Gastrocnemius medialis (tissue), 4 donors: ENCODE results near the gene SFI1.

ENCODE experiments used
- POLR2A ChIP-seq, 2 donors: fragments of 450-650 bp; IDR thresholded peaks; one replicate each; pipeline ENCODE4 v1.6.1; 2017; ENCODE audit warnings: antibody characterized with exemption in 2 of 2, mild to moderate bottlenecking in 2 of 2, moderate library complexity in 2 of 2
- TF ChIP-seq, protein P1 (sequence below), 5 experiments: fragments of 450-650 bp in 3 of 5; fragments of 200-600 bp in 2 of 5; sonication (generic) in 2 of 5; IDR thresholded peaks in 4 of 5; conservative IDR thresholded peaks in 1 of 5; 1 replicate in 4 of 5; 2 replicates in 1 of 5; pipeline ENCODE4 v1.5.1; 2016 to 2019; ENCODE audit warnings: antibody characterized with exemption in 5 of 5, mild to moderate bottlenecking in 3 of 5, moderate library complexity in 3 of 5

DNA sequence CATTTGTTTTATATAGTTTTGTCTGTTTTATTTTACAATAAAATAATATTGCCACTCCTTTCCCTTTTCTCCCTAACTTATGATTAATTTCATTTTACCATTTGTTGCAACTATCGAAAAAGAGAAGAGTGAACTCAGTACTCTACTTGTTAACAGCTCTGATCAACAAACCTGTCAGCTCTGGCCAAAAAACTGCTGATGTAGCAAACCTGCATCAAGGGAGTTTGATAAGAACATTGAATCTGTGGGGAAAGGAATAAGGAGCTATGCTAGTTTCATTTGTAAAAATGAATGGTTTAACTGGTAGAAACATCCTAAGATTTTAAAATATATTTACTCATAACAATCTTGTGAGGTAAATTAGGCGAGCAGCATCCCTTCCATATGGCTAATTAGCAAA is 49.6 kb upstream of the SFI1 start:
- TF ChIP-seq, protein P1, sequence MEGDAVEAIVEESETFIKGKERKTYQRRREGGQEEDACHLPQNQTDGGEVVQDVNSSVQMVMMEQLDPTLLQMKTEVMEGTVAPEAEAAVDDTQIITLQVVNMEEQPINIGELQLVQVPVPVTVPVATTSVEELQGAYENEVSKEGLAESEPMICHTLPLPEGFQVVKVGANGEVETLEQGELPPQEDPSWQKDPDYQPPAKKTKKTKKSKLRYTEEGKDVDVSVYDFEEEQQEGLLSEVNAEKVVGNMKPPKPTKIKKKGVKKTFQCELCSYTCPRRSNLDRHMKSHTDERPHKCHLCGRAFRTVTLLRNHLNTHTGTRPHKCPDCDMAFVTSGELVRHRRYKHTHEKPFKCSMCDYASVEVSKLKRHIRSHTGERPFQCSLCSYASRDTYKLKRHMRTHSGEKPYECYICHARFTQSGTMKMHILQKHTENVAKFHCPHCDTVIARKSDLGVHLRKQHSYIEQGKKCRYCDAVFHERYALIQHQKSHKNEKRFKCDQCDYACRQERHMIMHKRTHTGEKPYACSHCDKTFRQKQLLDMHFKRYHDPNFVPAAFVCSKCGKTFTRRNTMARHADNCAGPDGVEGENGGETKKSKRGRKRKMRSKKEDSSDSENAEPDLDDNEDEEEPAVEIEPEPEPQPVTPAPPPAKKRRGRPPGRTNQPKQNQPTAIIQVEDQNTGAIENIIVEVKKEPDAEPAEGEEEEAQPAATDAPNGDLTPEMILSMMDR (IDR thresholded peaks at IDR 0.05 in 4 of 5, conservative IDR thresholded peaks at IDR 0.05 in 1 of 5) = no peak
- TF ChIP-seq POLR2A (IDR thresholded peaks at IDR 0.05) = no peak
